ENCODE results near the gene DTHD1.

- TF ChIP-seq, protein P1, sequence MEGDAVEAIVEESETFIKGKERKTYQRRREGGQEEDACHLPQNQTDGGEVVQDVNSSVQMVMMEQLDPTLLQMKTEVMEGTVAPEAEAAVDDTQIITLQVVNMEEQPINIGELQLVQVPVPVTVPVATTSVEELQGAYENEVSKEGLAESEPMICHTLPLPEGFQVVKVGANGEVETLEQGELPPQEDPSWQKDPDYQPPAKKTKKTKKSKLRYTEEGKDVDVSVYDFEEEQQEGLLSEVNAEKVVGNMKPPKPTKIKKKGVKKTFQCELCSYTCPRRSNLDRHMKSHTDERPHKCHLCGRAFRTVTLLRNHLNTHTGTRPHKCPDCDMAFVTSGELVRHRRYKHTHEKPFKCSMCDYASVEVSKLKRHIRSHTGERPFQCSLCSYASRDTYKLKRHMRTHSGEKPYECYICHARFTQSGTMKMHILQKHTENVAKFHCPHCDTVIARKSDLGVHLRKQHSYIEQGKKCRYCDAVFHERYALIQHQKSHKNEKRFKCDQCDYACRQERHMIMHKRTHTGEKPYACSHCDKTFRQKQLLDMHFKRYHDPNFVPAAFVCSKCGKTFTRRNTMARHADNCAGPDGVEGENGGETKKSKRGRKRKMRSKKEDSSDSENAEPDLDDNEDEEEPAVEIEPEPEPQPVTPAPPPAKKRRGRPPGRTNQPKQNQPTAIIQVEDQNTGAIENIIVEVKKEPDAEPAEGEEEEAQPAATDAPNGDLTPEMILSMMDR (conservative IDR thresholded peaks at IDR 0.05 in 1 of 2, IDR thresholded peaks at IDR 0.05 in 1 of 2; ENCODE audit: low read depth in 1 of 2, low read length in 2 of 2): no peak
- TF ChIP-seq EZH2 (IDR thresholded peaks at IDR 0.05; ENCODE audit: low read length, missing control alignments): no peak
These were observed 11.8 kb upstream of the DTHD1 start for GRCh38 chr4:36269533-36270173.

Data from fibroblast of lung (primary cell).